Adrenal gland (tissue), 12 donors: ENCODE measurements around the gene DENND1C. TPM values are rescaled to one million over a fixed set of nuclear protein-coding genes. Genes with fewer than 3 reads are reported as not detected.

Source experiments
- DNase-seq, 7 donors: peaks; one replicate each; pipeline ENCODE4 v3.0.0-alpha.2; 2019 to 2020
- H3K27ac ChIP-seq, 5 donors: fragments of 200-600 bp; sonication (generic) in 4 of 5; 1 replicate in 3 of 5; 2 replicates in 2 of 5; pipeline versions ENCODE4 v1.5.1 to v1.8.0; 2016 to 2020; ENCODE audit warnings: mild to moderate bottlenecking in 1 of 5
- H3K27me3 ChIP-seq: fragments of 200-600 bp; 2 replicates; pipeline ENCODE4 v1.8.0; 2021
- H3K36me3 ChIP-seq, 2 donors: fragments of 200-600 bp; replicated peaks in 1 of 2; 1 replicate in 1 of 2; 2 replicates in 1 of 2; pipeline versions ENCODE4 v1.5.1 to v1.8.0; 2018 to 2022
- H3K4me1 ChIP-seq, 2 donors: fragments of 200-600 bp; replicated peaks in 1 of 2; 1 replicate in 1 of 2; 2 replicates in 1 of 2; pipeline versions ENCODE4 v1.5.1 to v1.8.0; 2018 to 2021
- H3K4me3 ChIP-seq, 4 donors: fragments of 200-600 bp; sonication (generic) in 3 of 4; one replicate each; pipeline ENCODE4 v1.5.1; 2016 to 2018
- H3K9me3 ChIP-seq, 3 donors: fragments of 200-600 bp; sonication (generic) in 1 of 3; replicated peaks in 1 of 3; 1 replicate in 2 of 3; 2 replicates in 1 of 3; pipeline versions ENCODE4 v1.5.1 to v1.8.0; 2016 to 2021
- POLR2A ChIP-seq, 2 donors: fragments of 450-650 bp; IDR thresholded peaks; one replicate each; pipeline ENCODE4 v1.6.1; 2017; ENCODE audit warnings: antibody characterized with exemption in 2 of 2, mild to moderate bottlenecking in 2 of 2, moderate library complexity in 1 of 2
- WGBS, 4 donors: extraction: QIAGEN DNeasy Blood & Tissue Kit in 2 of 4; methylation state at CpG; one replicate each; pipeline versions ENCODE4 v1.1.5 to v1.1.7; 2013 to 2017; 5-methylcytosine and 5-hydroxymethylcytosine counted together
- intact Hi-C, 2 donors: fragments of 100-400 bp; cut with DNase I; formaldehyde crosslinking; loops; one replicate each; pipeline versions ENCODE4 v1.14.1 to v1.15.0; 2022 to 2023
- polyA plus RNA-seq, 3 donors: library from polyadenylated mRNA; stranded (reverse); fragments of 200-250 nt in 2 of 3; fragments of 350-450 nt in 1 of 3; fragmentation: Illumina TruSeq in 1 of 3; extraction: RNeasy Lipid Tissue Mini Kit (QIAGEN cat#74804) in 1 of 3; gene quantifications; one replicate each; pipeline ENCODE4 v1.2.3, GENCODE V29; 2013 to 2014
- total RNA-seq, 9 donors: library from RNA; depleted of rRNA in 4 of 9; stranded (reverse); fragments of >200 nt in 4 of 9; fragments of 120-200 nt in 1 of 9; fragmentation: NEBNext Ultra II Directional in 1 of 9; extraction: Animal tissue kit (Norgen Biotek cat#: 25700) in 1 of 9; gene quantifications; one replicate each; pipeline versions ENCODE4 v1.1.0 to v1.2.4, GENCODE V29; 2013 to 2023
- TF ChIP-seq, protein P1 (sequence below), 6 experiments: fragments of 450-650 bp in 4 of 6; fragments of 200-600 bp in 2 of 6; sonication (generic) in 1 of 6; IDR thresholded peaks; 1 replicate in 5 of 6; 2 replicates in 1 of 6; pipeline versions ENCODE4 v1.5.1 to v1.8.0; 2016 to 2021; ENCODE audit warnings: antibody characterized with exemption in 6 of 6, mild to moderate bottlenecking in 2 of 6, moderate library complexity in 1 of 6
- donor health status: healthy with polysubstance abuse.
- donor health status: Bipolar disorder and iron deficiency.
- donor health status: DM: yes; HTN: yes; CAD: no.
- donor health status: DM: no; HTN: no; CAD: no.
- donor health status: DM: no; HTN: no; CAD: no.
- donor health status: DM: yes; HTN: yes; CAD: no.

The DENND1C gene
- total and polyA plus RNA-seq, 12 donors, result 0.66 to 12.1 (median 4.4) TPM

DNA sequence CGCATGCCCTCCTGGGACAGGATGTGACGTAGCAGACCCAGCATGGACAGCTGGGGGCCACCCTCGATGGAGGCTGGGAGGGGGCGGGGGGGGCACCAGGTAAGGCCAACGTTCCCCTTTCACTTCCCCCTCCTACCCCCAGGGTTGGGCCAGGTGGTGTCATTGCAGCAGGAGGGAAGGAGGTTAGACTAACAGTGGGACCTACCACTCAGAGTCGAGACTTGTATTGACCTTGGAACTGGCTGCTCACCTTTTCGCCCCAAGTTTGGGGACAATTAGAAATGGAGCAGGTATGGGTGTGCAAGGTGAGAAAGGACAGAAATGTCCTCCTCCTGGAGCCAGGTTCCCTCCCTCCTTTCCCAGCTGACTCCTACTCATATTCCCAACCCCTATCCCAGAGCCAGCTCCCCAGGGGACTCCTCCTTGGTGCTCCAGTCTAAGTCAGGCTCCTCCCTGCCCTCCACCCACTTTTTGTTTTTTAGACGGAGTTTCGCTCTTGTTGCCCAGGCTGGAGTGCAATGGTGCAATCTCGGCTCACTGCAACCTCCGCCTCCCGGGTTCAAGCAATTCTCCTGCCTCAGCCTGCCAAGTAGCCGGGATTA lies 39.4 kb downstream of the DENND1C start:
- no peaks in the 10 kb centered on the region for H3K9me3 ChIP-seq
- H3K4me1 ChIP-seq, result no peaks in the 10 kb centered on the region
- H3K36me3 ChIP-seq, result no peaks in the 10 kb centered on the region
- DNase-seq, result no peak
- no peak for TF ChIP-seq POLR2A (IDR thresholded peaks at IDR 0.05)
- TF ChIP-seq, protein P1, sequence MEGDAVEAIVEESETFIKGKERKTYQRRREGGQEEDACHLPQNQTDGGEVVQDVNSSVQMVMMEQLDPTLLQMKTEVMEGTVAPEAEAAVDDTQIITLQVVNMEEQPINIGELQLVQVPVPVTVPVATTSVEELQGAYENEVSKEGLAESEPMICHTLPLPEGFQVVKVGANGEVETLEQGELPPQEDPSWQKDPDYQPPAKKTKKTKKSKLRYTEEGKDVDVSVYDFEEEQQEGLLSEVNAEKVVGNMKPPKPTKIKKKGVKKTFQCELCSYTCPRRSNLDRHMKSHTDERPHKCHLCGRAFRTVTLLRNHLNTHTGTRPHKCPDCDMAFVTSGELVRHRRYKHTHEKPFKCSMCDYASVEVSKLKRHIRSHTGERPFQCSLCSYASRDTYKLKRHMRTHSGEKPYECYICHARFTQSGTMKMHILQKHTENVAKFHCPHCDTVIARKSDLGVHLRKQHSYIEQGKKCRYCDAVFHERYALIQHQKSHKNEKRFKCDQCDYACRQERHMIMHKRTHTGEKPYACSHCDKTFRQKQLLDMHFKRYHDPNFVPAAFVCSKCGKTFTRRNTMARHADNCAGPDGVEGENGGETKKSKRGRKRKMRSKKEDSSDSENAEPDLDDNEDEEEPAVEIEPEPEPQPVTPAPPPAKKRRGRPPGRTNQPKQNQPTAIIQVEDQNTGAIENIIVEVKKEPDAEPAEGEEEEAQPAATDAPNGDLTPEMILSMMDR (IDR thresholded peaks at IDR 0.05), result no peak
- no peak overlapping the region for H3K27ac ChIP-seq
- 85 to 95% (median 88%) methylated on average over 8 to 13 of the region's 13 CpGs for whole genome bisulfite sequencing, 4 donors
- H3K27me3 ChIP-seq, result no peaks in the 10 kb centered on the region
- H3K4me3 ChIP-seq, result no peak overlapping the region
- intact Hi-C loops, result no loop called here

DNA sequence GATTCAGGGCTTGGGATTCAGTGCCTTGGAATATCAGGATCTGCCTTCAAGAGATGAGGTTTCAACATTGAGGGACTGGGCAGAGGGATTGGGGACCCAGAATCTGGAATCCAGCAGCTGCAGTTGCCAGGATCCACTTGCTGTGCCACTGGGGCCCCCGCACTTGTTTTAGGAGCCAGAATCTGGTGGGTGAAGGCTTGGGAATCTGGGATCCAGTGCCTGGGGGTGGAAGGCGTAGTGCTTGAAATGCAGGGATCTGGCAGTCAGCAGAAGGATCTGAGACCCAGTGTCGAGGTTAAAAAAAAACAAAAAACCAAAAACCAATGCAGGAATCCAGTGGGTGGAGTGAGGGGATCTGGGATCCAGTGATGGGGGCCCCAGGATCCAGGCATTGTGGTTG lies 40.7 kb downstream of the DENND1C start:
- TF ChIP-seq, protein P1 (IDR thresholded peaks at IDR 0.05), result no peak
- TF ChIP-seq POLR2A (IDR thresholded peaks at IDR 0.05), result no peak
- 88 to 91% (median 89%) methylated on average over 2 to 3 of the region's 3 CpGs for WGBS, 4 donors
- Histone ChIP-seq H3K36me3 (no peaks in the 10 kb centered on the region), H3K27me3 (no peaks in the 10 kb centered on the region), H3K9me3 (no peaks in the 10 kb centered on the region), H3K4me1 (no peaks in the 10 kb centered on the region), H3K27ac (no peak overlapping the region), H3K4me3 (no peak overlapping the region)
- DNase-seq, result no peak
- intact Hi-C loops, result no loop called here

DNA sequence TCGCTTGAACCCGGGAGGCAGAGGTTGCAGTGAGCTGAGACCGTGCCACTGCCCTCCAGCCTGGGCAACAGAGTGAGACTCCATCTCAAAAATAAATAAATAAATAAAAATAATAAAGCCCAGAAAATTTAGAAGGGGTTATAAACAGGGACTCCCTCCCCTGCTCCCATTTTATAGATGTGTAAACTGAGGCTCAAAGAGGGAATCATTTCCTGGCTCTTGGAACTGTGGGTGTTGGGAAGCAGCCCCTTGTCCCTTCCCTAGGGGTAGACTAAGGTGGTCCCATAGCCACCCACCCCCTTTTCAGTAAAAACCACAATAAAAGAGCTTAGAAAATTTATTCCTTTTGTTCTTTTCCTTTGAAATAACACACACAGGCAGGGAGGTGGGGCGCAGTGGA lies 41.8 kb downstream of the DENND1C start:
- no peaks in the 10 kb centered on the region for H3K9me3 ChIP-seq
- TF ChIP-seq POLR2A (IDR thresholded peaks at IDR 0.05), result no peak
- TF ChIP-seq, protein P1 (IDR thresholded peaks at IDR 0.05), result no peak
- intact Hi-C loops, result no loop called here

DNA sequence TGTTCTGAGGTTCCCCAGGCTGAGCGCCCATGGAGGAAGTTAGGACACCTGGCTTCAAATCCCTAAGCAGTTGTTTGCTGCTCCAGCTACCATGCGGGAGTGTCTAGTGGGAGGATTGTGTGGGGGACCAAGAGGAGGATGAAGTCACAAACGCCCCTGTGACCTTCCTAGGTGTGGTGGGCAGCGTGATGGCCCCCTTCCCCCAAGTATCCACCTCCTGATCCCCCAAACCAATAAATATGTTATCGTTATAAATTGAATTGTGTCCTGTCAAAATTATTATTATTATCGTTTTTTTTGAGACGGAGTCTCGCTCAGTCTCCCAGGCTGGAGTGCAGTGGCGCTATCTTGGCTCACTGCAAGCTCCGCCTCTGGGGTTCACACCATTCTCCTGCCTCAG lies 47.9 kb downstream of the DENND1C start, which contains the start of gene SLC25A41:
SLC25A41 (minus strand) TSS at position 101 of the 400 bp plus-strand sequence; CDS start at position 31, 70 bp downstream.
- H3K4me3 ChIP-seq, result no peak within 1 kb of the TSS
- no peak for DNase-seq
- no peaks in the 10 kb centered on the region for H3K4me1 ChIP-seq
- no peak within 1 kb of the TSS for H3K27ac ChIP-seq
- WGBS, 4 donors, result 86 to 94% (median 89%) methylated on average over 9 to 10 of the region's 10 CpGs
- no peaks in the 10 kb centered on the region for H3K9me3 ChIP-seq
- TF ChIP-seq, protein P1 (IDR thresholded peaks at IDR 0.05), result no peak
- no peak for TF ChIP-seq POLR2A (IDR thresholded peaks at IDR 0.05)
- H3K36me3 ChIP-seq, result no peaks in the 10 kb centered on the region
- no peaks in the 10 kb centered on the region for H3K27me3 ChIP-seq
- intact Hi-C loops, result no loop called here

More for the DNA sequence above, 41.8 kb downstream of the DENND1C start:
- Histone ChIP-seq H3K4me1 (no peaks in the 10 kb centered on the region), H3K4me3 (no peak overlapping the region), H3K27ac (no peak overlapping the region), H3K27me3 (no peaks in the 10 kb centered on the region), H3K36me3 (no peaks in the 10 kb centered on the region)
- DNase-seq, result no peak
- WGBS, 4 donors, result 70 to 86% (median 81%) methylated on average over 4 of the region's 4 CpGs
